GM21737 (cell line): ENCODE results near the gene ZNF689.
A peak's percentile ranks its signal among the peaks of the same experiment; 100 is the strongest.
"Not testable (repeated sequence)": the region's sequence is repeated elsewhere in the genome, so short reads cannot be mapped to it uniquely, and the experiment has no call there.

Source experiments
- ATAC-seq: cut with Tn5 transposase; IDR thresholded peaks from one replicate; pipeline ENCODE4 v1.9.1; 2021; ENCODE audit warnings: mild to moderate bottlenecking, moderate library complexity; ENCODE audit not compliant: unreplicated experiment

The ZNF689 gene

GRCh38 chr16:30601966-30602365 lies 8.2 kb downstream of the ZNF689 start:
- no peak for ATAC-seq

- ATAC-seq: no peak
Observed at GRCh38 chr16:30600929-30601328, 9.3 kb downstream of the ZNF689 start.

DNA sequence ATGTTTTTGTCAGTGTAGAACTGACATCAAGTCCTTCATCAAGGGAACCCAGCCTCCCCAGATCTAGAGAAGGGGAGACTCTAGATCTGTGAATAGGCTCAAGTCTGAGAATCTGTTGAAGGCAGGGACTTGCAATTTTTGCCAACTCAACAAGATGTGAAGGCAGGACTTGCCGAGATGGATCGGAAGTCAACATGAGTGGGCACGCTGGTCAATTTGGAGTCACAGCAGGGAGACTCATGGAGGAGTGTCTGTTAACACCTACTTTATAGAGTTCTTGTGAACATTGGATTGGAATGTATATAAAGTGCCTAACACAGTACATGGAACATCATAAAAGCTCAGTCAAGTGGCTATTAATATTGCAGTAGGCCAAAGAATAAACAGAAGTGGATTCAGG lies 10.0 kb downstream of the ZNF689 start:
- ATAC-seq: no peak

DNA sequence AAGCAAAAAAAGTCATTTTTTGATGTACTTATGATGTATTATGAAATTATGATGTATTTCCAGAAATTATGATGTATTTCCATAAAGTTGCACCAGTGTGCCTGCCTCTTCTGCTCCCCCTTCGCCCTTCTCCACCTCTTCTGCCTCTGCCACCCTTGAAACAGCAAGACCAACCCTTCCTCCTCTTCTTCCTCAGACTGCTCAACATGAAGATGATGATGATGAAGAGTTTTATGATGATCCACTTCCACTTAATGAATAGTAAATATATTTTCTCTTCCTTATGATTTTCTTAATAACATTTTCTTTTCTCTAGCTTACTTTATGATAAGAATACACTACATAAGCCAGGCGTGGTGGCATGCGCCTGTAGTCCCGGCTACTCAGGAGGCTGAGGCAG lies 17.3 kb downstream of the ZNF689 start:
- no peak for ATAC-seq

DNA sequence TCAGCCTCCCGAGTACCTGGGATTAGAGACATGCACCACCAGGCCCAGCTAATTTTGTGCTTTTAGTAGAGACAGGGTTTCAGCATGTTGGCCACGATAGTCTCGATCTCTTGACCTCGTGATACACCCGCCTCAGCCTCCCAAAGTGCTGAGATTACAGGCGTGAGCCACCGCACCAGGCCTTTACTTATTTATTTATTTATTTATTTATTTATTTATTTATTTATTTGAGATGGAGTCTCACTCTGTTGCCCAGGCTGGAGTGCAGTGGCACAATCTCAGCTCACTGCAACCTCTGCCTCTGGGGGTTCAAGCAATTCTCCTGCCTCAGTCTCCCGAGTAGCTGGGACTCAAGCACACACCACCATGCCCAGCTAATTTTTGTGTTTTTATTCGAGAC lies 19.3 kb downstream of the ZNF689 start:
- ATAC-seq: not testable (repeated sequence)

DNA sequence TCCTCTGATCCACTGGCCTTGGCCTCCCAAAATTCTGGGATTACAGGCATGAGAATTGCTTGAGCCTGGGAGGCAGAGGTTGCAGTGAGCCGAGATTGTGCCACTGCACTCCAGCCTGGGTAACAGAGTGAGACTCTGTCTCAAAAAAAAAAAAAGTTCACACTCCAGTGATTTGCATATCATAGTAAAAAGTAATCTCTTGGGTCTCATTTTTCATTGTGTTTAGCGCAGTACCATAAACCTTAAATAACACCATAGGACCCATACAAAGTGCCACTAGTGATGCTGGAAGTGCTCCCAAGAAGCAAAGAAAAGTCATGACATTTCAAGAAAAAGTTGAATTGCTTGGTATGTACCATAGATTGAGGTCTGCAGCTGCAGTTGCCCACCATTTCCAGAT lies 20.6 kb downstream of the ZNF689 start:
- not testable (repeated sequence) for ATAC-seq

- ATAC-seq: no peak
Observed at GRCh38 chr16:30588651-30589050, 21.5 kb downstream of the ZNF689 start.

GRCh38 chr16:30585400-30586191 lies 24.6 kb downstream of the ZNF689 start, which contains the start of gene ZNF785:
ZNF785 (minus strand) TSS chr16:30585697; CDS start chr16:30585611, 86 bp downstream.
- ATAC-seq: peak; percentile 82

- peak; percentile 24 for ATAC-seq
Observed at GRCh38 chr16:30585022-30585399, 25.2 kb downstream of the ZNF689 start.

DNA sequence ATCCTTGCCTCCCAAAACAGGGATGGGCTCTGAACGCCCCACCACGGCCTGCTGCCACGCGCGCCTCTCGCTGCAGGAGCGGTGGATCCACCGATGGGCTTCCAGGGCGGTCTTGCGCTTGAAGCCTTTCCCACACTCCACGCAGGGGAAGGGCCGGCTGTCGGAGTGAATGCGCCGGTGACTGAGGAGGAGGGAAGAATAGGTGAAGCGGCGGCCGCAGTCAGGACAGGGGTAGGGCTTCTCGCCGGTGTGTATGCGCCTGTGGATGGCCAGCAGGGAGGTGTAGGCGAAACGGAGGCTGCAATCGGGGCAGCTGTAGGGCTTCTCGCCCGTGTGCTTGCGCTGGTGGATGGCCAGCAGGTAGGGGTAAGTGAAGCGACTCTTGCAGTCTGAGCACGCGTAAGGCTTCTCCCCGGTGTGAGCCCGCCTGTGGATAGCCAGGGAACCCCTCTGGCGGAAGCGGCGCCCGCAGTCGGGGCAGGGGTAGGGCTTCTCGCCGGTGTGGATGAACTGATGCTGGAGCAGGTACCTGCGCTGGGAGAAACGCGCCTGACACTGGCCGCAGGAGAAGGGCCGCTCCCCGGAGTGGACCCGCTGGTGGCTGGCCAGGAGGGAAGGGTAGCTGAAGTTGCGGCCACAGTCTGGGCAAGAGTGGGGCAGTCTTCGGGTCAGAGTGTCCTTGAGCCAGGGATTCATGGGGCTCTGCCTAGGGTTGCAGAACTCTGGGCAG lies 27.4 kb downstream of the ZNF689 start:
- no peak for ATAC-seq

DNA sequence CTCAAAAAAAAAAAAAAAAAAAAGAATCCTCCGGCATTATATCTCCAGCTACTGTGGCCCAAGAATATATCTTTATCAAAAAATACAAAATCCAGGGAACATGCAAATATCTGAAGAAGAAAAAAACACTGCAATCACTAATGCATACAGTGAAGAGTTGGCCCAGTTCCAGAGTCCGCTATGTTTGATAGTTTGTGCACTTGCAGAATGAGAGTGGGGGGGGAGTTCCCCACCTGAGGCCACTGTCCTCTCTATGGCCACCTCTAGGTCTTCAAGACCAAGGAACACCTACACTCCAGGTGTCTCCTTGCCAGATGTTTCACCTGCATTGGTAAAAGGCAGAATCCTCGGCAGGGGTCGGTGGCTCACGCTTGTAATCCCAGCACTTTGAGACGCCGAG lies 28.7 kb downstream of the ZNF689 start:
- ATAC-seq: no peak

- no peak for ATAC-seq
Observed at GRCh38 chr16:30574678-30575077, 35.5 kb downstream of the ZNF689 start.

DNA sequence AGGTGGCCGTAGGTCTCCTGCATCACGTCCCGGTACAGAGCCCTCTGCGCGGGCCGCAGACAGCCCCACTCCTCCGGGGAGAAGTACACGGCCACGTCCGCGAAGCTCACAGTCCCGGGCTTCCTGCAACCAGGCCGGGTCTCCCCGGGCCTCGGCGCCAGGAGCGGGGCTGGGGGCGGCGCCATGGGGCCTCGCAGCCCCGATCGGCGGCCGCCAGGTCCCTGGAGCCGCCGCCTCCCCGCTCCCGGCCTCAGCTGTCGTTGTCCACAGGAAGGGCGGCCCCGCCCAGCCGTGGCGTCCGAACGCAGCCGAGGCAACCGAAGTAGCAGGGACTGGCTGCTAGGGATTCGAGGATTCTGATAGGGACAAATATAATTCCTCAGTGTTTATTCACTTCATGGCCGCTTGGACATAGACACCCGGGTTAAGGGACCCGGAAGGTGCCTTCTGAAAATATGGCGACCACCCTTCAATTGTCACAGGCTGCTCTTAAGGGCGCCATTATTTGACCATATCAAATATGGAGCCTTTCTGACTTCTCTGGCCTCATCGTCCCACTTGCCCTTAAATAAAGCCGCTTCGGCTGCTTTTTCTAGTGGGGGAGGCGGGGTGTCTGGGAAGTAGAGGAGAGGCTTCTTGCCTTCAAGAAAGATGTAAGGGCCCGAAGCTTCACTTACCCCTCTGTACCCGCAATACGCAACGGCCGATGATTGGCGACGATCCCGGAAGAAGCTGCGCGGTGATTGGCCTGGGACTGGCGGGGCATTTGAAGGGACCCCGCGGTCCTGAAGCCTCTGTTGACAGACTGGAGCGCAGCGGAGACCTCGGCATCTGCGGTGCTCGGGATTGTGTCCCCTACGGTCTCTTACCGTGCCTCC lies 38.5 kb downstream of the ZNF689 start, which contains the start of gene ZNF688:
Gene ZNF688 (minus strand): TSS at position 270 of the 878 bp plus-strand sequence. CDS start 85 bp downstream, at position 185.
- peak; percentile 68 for ATAC-seq

- no peak for ATAC-seq
Observed at GRCh38 chr16:30570636-30571444, 39.3 kb downstream of the ZNF689 start.

- ATAC-seq: no peak
Observed at GRCh38 chr16:30569746-30570635, 40.2 kb downstream of the ZNF689 start.

DNA sequence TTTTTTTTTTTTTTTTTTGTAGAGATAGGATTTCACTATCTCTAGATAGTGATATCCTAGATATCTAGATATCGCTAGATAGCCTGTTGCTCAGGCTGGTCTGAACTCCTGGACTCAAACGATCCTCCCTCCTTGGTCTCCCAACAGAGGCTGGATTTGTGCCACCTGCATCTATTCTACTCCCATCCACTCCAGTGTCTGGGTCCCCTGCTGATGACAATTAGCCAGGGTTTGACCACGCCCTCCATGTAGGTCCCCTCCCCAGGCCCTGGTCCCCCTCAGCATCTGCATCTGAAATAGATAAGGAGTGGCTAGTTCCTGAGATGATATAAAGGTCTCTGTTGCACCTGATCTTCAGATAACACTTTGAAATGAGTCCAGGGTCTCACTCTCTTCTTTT lies 40.9 kb downstream of the ZNF689 start:
- no peak for ATAC-seq

DNA sequence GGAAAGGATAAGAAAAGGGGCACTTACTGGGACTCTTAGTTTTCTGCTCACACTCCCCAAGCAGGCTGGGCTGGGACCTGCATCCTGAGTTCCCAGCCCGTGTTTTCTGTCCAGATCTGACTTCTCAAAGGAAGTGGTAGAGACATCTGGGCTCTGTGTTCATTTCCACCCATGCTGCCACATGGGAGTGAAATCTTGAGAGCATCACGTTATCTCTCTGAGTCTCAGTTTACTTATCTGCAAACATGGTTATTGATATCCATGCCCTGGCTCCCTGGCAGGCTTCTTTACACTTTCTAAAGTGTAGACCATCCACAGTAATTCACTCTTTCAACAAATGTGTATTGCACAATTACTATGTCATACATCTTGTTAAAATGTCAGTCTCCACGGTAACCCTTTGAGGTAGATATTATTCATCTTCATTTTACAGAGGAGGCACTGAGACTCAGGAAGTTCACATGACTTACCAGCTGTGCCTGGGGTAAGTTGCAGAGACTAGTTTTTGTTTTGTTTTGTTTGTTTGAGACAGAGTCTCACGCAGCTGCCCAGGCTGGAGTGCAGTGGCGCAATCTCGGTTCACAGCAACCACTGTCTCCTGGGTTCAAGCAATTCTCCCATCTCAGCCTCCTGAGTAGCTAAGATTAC lies 42.1 kb downstream of the ZNF689 start:
- no peak for ATAC-seq

DNA sequence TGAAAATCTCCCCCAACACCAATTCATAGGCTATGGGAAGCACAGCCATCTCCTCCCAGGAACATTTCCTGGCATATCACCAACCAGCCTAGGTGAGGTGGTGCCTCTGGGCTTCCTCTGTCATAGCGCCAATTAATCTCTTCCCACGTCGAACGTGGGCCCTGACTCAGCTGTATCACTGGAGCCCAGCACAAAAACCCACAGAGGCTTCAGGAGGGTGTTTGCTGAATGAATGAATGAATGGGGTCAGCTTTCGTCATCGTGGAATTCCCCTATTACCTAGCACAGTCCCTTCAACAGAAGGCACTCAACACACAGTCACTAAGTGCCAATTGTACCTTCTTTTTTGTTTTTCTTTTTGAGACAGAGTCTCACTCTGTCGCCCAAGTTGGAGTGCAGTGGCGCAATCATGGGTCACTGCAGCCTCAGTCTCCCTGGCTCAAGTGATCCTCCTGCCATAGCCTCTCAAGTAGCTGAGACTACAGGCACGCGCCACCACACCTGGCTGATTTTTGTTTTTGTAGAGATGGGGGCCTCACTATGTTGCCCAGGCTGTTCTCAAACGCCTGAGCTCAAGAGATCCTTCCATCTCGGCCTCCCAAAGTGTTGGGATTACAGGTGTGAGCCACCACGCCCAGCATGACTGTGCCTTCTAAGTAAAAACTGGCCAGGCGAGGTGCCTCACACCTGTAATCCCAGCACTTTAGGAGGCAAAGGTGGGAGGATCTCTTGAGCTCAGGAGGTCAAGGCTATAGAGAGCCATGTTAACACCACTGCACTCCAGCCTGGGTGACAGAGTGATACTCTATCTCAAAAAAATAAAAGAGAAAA lies 42.8 kb downstream of the ZNF689 start:
- no peak for ATAC-seq
